SK-N-MC (cell line): ENCODE measurements around the gene KCTD17.

Experiments used
- EZH2 ChIP-seq: fragments of 200-600 bp; sonication (generic); IDR thresholded peaks from one replicate; pipeline ENCODE4 v1.6.1; 2017; ENCODE audit warnings: antibody characterized with exemption
- FOXP2 ChIP-seq: optimal IDR thresholded peaks from 2 replicates; pipeline ENCODE3; 2011; ENCODE audit warnings: mild to moderate bottlenecking, moderate library complexity; ENCODE audit not compliant: insufficient read depth; ENCODE audit errors: extremely low read length, control extremely low read depth
- POLR2AphosphoS5 ChIP-seq: IDR thresholded peaks from 2 replicates; pipeline ENCODE4 v1.6.1; 2012; ENCODE audit warnings: mild to moderate bottlenecking, low read depth, low read length, borderline replicate concordance

- TF ChIP-seq POLR2AphosphoS5 (no peak), EZH2 (no peak), FOXP2 (no peak)
Observed at GRCh38 chr22:37022483-37023337, 28.8 kb upstream of the KCTD17 start.
